Measurements from ENCODE around the gene NR6A1.

GRCh38 chr9:124497441-124497840, 273.7 kb downstream of the NR6A1 start:
- TF ChIP-seq POLR2A (IDR thresholded peaks at IDR 0.05) (no peak), CTCF (IDR thresholded peaks at IDR 0.05) (no peak), POLR2AphosphoS5 (IDR thresholded peaks at IDR 0.05) (no peak), EP300 (IDR thresholded peaks at IDR 0.05) (no peak)
